ENCODE results near the gene SDCBP2.
"Not testable (repeated sequence)": the region's sequence is repeated elsewhere in the genome, so short reads cannot be mapped to it uniquely, and the experiment has no call there.

The SDCBP2 gene

DNA sequence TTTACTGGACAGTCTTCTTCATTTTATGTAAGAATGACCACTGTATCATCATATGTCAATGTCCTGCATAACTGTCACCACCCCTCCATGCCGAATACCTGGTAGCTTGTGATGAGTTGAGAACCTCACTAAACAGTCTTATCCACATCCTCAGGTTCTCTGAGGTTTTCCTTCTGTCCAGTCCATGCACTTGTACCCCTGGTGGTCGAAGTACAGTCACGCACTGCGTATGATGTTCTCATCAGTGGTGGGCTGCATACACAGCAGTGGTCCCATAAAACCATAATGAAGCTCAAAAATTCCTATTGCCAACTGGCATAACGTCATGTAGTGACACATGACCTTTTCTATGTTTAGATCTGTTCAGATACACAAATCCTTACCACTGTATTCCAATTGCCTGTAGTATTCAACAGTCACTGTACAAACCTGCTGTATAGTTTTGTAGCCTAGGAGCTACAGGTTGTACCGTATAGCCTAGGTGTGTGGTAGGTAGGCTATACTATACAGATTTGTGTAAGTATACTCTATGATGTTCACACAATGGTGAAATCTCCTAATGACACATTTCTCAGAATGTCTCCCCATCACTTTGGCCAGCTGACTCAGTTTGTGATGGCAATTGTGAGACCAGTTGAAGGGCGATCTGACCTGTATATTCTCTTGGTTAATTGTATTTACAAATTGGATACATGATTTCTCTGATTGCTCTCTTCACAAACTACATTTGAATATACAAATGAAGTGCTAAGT lies 31.3 kb upstream of the SDCBP2 start:
- H3K4me3 ChIP-seq (ENCODE audit: low read depth, low read length) = no peak overlapping the region
- DNase-seq (ENCODE audit: low read depth) = no peak
- TF ChIP-seq, protein P1, sequence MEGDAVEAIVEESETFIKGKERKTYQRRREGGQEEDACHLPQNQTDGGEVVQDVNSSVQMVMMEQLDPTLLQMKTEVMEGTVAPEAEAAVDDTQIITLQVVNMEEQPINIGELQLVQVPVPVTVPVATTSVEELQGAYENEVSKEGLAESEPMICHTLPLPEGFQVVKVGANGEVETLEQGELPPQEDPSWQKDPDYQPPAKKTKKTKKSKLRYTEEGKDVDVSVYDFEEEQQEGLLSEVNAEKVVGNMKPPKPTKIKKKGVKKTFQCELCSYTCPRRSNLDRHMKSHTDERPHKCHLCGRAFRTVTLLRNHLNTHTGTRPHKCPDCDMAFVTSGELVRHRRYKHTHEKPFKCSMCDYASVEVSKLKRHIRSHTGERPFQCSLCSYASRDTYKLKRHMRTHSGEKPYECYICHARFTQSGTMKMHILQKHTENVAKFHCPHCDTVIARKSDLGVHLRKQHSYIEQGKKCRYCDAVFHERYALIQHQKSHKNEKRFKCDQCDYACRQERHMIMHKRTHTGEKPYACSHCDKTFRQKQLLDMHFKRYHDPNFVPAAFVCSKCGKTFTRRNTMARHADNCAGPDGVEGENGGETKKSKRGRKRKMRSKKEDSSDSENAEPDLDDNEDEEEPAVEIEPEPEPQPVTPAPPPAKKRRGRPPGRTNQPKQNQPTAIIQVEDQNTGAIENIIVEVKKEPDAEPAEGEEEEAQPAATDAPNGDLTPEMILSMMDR (IDR thresholded peaks at IDR 0.05; ENCODE audit: low read depth, low read length, missing control alignments) = peak; percentile 6

DNA sequence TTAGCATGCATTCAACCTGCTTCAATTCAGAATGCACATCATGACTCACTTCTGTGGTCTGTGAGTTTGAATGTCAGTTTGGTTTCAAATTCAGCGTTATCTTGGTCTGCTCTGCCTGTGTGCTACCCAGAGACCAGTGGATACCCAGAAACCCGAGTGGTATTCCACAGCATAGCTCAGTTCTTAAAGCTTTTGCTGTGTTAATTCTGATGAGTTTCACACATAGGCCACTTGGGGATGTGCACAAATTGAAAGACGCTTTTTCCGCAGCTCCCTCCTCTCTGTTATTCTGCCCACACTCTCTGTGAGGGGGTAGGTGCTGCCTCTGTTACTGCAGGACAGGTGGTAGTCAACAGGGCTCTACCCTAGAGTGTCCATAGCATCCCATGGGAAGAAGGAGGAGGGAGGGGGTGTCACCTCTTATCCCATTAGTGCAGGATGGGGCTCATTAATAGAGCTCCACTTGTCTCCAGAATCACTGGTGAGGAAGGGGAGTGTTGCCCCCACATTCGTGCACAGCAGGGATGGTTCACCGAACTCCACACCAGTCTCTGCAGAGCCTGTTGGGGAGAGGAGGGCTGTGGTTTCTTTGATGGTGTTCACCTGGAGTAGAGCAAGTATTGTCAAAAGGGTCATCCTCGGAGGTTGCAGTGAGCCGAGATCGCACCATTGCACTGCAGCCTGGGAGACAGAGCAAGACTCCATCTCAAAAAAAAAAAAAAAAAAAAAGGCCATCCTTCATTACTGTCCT lies 29.2 kb upstream of the SDCBP2 start:
- no peak for DNase-seq (ENCODE audit: low read depth)
- no peak overlapping the region for H3K4me3 ChIP-seq (ENCODE audit: low read depth, low read length)
- TF ChIP-seq, protein P1 (IDR thresholded peaks at IDR 0.05; ENCODE audit: low read depth, low read length, missing control alignments) = no peak

DNA sequence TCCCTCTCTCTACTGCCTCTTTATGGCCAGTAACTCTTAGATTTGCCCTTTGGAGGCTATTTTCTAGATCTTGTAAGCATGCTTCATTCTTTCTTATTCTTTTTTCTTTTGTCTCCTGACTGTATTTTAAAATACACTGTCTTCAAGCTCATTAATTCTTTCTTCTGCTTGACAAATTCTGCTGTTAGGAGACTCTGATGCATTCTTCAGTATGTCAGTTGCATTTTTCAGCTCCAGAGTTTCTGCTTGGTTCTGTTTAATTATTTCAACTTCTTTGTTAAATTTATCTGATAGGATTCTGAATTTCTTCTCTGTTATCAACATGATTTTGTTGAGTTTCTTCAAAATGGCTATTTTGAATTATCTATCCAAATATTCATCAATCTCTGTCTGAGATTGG lies 25.0 kb upstream of the SDCBP2 start:
- DNase-seq (ENCODE audit: low read depth) = no peak
- H3K4me3 ChIP-seq (ENCODE audit: low read depth, low read length) = no peak overlapping the region
- TF ChIP-seq, protein P1 (IDR thresholded peaks at IDR 0.05; ENCODE audit: low read depth, low read length, missing control alignments) = no peak

DNA sequence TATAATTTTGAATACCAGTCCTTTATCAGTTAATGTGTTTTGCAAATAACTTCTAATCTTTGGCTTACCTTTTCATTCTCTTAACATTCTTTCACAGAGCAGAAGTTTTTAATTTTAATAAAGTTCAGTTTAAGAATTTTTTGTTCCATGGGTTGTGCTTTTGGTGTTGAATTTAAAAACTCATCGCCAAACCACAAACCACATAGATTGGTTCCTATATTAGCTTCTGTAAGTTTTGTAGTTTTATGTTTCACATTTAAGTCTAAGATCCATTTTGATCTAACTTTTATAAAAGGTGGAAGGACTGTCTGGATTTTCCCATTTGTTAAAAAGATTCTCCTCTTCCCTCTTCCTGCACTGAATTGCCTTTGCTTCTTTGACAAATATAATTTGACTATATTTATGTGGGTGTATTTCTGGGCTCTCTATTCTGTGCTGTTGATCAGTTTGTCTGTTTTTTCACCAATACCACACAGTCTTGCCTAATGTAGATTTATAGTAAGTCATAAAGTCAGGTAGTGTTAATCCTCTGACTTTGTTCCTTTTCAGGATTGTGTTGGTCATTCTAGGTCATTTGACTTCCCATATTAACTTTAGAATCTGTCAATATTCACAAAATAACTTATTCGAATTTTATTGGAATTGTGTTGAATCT lies 17.5 kb upstream of the SDCBP2 start:
- TF ChIP-seq, protein P1 (IDR thresholded peaks at IDR 0.05; ENCODE audit: low read depth, low read length, missing control alignments) = no peak
- DNase-seq (ENCODE audit: low read depth) = no peak
- H3K4me3 ChIP-seq (ENCODE audit: low read depth, low read length) = no peak overlapping the region

DNA sequence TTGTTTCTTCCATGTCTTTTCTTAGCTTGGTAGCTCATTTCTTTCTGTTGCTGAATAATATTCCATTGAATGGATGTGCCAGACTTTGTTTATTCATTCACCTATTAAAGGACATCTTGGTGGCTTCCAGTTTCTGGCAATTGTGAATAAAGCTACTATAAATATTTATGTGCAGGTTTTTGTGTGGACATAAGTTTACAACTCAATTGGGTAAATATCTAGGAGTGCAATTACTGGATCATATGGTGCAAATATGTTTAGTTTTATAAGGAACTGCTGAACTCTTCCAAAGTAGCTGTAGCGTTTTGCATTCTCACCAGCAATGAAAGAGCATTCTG lies 16.8 kb upstream of the SDCBP2 start:
- TF ChIP-seq, protein P1 (IDR thresholded peaks at IDR 0.05; ENCODE audit: low read depth, low read length, missing control alignments) = no peak
- no peak overlapping the region for H3K4me3 ChIP-seq (ENCODE audit: low read depth, low read length)
- no peak for DNase-seq (ENCODE audit: low read depth)

DNA sequence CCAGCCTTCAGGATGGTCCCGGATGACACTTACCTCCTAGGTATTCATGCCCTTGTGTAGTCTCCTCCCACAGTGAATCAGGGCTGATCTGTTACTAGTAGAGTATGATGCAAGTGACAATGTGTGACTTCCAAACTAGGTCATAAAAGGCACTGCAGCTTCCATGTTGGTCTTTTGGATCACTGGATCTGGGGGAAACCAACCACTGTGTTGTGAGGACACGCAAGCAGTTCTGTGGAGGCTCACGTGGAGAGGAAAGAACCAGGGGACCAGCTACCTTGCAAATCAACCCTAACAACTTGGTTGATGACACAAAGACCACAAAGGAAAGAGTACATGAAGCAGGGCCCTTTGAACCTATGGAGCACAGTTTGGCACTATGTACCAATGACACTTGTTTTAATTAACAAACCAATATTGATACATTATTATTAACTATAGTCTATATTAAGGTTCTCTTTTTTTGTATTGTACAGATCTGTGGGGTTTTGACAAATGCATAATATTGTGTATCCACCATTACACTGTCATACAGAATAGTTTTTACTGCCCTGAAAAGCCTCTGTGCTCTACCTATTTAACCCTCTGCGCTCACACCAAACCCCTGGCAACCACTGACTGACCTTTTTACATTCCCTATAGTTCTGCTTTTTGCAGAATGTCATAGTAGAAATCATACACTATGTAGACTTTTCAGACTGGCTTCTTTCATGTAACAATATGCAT lies 16.3 kb upstream of the SDCBP2 start:
- TF ChIP-seq, protein P1 (IDR thresholded peaks at IDR 0.05; ENCODE audit: low read depth, low read length, missing control alignments) = no peak
- no peak overlapping the region for H3K4me3 ChIP-seq (ENCODE audit: low read depth, low read length)
- DNase-seq (ENCODE audit: low read depth) = no peak

DNA sequence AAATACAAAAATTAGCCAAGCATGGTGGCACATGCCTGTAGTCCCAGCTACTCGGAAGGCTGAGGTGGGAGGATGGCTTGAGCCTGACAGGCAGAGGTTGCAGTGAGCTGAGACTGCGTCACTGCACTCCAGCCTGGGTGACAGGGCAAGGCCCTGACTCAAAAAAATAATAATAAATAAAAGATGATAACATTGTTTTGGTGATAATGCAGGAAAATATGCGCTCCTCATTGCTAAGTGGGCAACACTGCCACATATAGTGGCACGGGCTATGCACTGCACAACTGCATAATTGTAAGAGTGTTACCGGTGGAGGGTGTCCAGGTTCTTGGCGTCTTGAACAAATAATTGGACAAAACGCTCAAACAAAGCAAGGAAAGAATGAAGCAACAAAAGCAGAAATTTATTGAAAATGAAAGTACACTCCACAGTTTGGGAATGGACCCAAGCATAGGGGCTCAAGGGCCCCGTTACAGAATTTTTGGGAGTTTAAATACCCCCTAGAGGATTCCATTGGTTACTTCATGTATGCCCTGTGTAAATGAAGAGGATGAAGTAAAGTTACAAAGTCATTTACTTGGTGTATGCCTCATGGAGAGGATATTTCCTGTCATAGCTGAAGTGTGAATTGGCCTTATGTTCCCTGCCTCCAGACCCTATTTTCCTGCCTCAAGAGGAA lies 14.6 kb upstream of the SDCBP2 start:
- DNase-seq (ENCODE audit: low read depth); H3K4me3 ChIP-seq (ENCODE audit: low read depth, low read length): not testable (repeated sequence)
